Renal cortical epithelial cell (primary cell): ENCODE results near the gene SLC66A2. TPM values are rescaled to one million over a fixed set of nuclear protein-coding genes. Genes with fewer than 3 reads are reported as not detected.

Experiments used
- DNase-seq: peaks from one replicate; pipeline ENCODE4 v3.0.0-alpha.2; 2011; ENCODE audit warnings: low read depth
- total RNA-seq: library from RNA; depleted of rRNA; stranded (reverse); fragments of >200 nt; gene quantifications from 2 replicates; pipeline ENCODE4 v1.2.3, GENCODE V29; 2014

The SLC66A2 gene
- total RNA-seq, 1 donor from 2014 or later, result 44.7 TPM

DNA sequence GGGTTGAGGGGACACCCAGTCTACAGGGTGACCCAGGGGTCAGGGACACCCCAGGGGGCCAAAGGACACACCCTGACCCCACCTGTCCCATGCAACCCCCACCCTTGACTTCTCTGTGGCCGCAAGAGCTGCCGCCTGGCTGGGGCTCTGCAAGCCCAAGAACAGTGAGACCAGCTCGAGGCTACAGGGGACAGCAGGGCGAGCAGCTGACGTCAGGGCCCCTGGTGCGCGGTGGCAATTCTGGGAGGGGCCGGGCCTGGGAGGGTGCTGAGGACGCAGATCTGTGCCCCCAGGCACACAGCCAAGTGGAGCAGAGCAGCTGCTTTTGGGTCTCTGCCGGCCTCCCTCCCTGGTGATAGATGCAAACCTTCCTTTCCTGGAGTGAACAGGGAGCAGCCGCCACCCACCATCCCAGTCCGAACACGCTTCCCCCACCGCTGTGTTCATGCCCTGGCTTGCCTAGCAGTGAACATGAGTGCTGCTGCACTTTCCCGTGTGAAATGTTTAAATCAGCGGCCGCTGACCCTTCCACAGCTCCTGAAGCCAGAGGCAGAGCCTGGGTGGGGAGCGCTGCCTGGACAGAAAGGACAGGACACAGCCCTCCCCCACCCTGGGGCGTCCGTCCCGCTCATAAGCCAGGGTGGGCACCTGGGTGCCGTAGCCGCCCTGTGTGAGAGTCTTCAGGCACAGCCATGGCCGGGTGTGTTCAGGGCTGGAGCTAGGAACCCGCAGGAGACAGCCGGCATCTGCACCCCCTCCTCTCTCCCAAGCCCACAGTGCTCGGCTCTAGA, 46.9 kb downstream of the SLC66A2 start:
- no peak for DNase-seq

DNA sequence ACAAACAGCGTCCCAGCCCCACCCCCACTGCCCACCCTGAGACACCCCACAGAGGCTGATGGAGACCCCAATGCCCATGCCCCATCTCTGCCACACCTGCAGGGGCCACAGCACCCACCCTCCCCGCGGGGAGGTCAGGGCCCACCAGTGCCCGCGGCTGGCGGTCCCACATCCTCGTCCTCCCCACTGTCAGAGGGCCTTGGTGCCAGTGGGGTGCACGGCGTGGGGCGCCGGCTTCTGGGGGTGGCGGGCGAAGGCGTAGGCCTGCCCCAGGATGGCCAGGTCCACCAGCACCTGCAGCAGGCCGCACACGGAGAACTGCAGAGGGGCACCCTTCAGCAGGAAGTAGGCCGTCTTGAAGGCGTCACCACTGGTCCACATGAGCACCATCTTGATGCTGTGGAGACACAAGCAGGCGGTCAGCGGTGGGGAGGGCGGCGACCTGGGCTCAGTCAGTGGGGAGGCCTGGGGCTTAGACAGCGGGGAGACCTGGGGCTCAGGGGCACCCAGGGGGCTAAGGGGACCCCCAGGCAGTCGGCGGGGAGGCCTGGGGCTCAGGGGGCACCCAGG, 47.6 kb downstream of the SLC66A2 start:
- no peak for DNase-seq

DNA sequence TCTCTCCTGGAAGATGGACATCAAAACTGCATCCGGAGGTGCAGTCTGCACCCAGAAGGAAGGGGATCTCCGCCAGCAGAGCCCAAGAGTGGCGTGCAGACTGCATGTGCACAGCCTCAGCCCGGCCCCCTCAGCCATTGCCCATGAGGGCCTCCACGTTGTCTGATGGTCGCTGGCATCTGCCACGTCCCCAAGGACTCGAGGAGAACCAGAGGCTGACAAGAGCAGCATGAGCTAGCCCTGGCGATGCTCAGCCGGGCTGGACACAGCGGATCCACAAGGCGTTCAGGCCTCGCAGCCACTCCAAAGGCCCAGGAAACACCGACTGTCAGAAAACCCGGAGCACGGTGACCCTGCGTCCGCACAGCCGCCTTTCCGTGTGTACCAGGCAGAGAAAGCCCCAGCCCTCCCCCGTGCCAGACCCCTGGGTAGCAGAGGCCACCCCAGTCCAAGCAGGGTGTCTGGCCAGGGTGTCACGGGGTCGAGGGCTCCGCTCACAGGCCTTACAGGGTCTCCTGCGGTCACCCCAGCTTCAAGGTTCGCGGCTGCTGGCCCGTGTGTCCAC, 48.3 kb downstream of the SLC66A2 start:
- DNase-seq, result no peak

DNA sequence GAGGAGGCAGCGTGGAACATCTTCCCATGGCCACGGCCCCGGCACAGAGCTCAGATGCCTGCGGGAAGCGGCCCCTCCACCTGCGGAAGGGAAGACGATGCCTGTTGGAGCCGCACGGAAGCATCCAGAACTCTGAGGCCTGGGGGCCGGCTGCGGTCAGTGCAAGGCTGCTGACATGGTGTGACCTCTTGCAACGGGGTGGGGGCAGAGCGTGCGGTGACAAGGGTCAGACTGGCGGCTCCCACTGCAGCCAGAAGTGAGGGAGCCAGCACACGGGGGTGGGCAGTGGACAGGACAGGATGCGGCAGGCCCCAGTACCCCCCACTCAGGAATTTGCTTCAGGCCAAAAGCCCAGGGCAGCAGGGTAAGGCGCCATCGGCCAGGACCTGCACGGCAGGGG, 48.8 kb downstream of the SLC66A2 start:
- no peak for DNase-seq

DNA sequence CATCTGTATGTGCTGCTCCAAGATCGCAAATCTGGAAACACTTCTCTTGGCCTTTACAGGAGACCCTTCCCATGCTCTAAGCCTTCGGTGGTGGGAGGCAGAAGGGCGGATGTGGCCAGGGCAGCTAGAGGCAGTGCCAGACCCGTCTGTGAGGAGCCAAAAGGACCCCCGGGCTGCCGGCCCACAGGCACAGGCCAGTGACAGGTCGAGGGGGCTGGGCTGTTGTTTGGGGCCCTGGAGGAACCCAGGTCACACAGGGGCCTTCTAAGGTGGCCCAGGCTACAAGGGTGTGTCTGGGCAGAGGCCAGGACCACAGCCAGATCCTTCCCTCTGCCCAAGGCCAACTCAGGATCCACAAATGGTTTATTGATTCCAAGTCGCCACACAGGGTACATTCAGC, 49.4 kb downstream of the SLC66A2 start:
- no peak for DNase-seq

DNA sequence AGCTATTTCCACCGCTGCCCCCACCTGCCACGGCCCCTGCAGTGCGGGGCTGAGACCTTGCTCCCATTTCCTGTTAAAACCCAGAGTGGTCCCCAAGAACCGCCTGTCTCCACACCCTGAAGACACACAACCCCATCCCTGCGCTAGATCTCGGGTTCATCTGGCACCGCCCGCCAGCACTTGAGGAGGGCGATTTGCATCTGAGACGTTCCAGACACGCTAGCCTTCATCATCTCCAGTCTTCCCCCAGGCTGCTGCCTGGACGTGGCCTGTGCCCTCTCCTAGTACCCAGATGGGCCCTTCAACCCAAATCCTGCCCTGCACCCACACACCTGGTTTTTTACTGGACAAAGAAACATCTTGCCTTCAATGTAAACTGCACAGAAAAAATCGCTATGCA, 49.8 kb downstream of the SLC66A2 start:
- DNase-seq, result no peak

DNA sequence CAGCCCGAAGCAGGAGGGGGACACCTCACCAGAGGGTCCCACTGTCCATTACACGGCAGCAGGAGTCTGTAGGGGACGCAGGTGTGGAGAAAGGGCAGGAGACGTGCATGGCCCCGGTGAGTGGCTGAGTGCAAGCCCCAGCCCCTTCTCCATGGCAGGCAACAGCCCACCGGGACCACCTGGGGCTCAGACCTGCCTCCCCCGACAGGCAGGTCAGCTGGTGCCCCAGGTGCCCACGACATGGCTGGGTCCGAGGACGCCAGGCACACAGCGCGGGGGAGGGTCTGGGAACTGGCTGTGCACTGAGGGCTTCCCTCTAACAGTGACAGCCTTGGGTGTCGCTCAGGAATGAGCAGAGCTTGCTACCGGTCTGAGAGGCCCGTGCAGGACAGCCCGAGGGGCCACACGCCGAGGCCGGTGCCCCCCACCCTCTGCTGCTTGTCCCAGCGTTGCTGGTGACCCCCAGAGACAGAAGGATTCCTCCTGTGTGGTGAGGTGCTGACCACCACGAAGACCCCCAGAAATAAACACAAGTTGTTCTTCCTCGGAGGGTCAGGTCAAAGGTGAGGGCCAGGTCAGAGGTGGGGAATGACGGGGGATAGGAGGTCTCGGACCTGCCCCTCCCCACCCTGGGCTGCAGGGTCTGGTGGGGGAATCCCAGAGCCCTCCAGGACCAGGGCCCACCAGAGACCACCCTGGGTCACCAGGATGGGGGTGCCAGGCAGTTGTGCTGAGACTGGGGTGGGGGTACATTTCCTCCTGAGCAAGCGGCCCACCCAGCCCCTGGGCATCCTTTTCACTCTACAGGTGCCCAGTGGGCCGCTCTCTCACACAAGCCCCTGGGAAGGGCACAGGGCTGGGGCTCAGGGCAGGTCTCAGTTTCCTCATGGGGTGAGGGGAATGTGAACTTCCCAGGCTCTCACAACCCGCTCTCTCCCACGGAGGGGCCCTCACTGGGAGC, 50.6 kb downstream of the SLC66A2 start:
- DNase-seq, result no peak

DNA sequence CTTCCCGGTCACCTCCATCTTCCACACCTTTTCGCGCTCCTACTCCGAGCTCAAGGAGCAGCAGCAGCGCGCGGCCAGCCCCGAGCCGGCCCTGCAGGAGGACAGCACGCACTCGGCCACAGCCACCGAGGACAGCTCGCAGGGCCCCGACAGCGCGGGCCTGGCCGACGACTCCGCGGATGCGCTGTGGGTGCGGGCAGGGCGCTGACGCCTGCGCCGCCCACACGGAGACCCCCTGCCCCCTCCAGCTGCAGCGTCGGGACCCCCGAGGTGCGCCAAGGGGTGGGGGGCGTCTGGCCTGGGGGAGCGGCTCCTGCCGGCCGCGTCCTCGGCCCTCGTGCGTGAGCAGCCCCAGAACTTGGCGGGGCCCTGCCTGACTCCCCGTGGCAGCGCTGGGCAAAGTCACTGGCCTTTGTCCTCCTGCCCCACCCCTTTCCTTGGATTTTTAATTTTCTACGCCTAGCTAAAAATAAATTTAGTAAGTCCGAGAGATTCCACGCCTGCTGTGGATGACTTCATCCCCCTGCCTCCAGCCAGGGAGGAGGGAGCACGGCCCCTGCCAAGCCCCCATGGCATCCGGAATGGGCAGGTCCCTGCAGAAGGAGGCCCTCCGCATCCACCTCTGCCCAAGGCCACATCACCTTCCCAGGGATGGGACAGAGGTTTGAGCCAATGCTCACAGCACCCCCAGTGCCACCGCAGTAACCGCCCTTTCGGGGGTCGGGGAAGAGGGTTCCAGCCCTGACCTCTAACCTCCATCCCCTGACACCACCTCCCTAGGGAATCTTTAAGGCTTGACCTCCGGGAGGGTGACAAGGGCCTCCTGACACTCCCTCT, 51.6 kb downstream of the SLC66A2 start:
- DNase-seq, result no peak

DNA sequence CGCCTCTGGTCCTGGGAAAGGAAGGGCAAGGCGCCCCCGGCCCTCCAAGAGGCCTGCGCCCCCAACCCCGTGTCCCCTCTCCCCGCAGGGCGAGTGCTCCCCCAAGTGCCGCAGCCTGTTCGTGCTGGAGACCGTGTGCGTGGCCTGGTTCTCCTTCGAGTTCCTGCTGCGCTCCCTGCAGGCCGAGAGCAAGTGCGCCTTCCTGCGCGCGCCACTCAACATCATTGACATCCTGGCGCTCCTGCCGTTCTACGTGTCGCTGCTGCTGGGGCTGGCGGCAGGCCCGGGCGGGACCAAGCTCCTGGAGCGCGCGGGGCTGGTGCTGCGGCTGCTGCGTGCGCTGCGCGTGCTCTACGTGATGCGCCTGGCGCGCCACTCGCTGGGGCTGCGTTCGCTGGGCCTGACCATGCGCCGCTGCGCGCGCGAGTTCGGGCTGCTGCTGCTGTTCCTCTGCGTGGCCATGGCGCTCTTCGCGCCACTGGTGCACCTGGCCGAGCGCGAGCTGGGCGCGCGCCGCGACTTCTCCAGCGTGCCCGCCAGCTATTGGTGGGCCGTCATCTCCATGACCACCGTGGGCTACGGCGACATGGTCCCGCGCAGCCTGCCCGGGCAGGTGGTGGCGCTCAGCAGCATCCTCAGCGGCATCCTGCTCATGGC, 52.4 kb downstream of the SLC66A2 start:
- DNase-seq, result no peak

DNA sequence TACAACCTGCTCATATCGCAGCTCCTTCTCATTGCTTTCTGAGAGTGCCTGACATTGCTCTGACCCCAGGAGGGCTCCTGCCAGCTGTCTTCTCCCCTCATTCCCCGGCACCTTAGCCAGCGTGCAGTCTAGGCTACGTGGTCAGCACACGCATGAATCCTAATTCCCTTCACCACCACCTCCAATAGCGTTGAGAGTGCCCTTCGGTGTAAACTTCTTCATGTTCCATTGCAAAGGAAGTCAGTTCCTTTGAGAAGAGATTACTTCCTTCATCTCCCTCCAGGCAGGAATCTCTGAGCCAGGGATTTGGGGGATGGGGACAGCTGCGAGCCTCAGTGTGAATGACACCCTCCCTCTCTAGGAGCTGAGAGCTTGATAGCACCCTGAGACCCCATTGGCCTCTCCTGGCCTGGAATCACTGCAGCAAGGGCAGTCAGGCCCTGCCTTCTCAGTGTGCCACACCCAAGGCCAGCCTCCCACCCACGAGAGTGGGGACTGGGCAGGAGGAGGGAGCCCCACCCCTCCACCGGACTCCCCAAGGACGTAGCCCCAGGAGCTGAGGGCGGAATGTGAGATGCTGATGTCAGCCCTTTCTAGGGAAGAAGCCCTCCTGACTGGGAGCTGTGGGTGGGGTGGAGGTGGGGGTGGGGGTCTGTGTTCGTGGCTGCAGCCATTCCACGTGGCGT, 53.4 kb downstream of the SLC66A2 start:
- no peak for DNase-seq

DNA sequence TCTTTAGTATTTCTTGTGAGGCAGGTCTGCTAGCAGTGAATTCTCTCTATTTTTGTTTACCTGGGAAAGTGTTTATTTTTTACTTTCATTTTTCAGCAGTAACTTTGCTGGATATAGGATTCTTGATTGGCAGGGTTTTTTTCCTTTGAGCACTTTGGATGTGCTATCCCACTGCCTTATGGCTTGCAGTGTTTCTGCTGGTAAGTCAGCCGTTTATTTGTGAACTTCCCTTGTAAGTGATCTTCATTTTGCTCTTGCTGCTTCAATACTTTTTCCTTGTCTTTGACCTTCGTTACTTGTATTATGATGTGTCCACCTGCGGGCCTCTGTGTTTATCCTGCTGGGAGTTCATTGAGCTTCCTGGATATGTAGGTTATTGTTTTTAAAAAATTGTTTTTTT, 54.7 kb downstream of the SLC66A2 start:
- no peak for DNase-seq

DNA sequence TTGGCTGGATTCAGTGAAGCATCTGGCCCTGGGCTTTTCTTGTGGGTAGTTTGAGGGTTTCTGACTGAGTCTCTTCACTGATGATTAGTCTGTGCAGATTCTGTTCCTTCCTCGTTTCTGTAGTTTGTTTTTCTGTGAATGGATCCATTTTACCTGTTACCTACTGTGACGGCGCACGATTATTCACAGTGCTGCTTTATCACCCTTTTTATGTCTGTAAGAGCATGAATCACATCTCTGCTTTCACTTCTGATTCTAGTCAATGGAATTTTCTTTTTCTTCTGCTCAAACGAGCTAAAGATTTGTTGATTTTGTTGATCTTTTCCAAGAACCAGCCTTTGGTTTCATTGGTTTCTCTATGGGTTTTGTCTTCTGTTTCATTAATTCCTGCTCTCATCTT, 60.8 kb downstream of the SLC66A2 start:
- no peak for DNase-seq

DNA sequence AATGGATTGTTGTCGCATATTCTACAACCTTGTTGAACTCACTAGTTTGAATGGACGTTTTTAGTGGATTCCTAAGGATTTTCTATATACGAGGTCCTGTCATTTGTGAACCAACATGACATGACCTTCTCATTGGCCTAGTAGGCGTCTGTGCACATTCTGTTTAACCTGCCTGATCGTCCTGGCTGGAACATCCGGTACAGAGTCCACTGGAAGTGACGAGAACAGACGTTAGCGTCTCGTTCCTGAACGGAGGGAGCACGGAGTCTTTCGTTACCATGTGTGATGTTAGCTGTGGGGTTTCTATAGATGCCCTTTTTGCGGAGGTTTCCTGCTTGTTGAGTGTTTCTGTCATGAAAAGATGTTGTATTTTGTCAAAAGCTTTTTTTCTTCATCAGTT, 61.9 kb downstream of the SLC66A2 start:
- DNase-seq, result no peak

DNA sequence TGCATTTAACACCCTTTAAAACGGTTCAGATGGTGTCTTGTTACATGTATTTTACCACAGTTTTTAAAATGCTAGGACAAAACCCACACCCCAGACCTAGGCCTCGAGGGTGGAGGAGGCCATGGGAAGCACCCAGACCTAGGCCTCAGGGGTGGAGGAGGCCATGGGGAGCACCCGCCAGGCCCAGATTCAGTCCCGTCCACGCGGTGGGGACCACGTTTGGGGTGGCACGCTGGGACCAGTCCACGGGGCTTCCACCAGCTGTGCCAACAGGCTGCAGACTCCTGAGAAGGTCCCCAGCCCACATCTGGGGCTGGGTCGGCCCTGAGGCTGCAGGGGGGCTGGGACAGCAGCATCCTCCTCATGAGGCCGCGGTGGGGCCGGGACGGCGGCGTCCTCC, 63.4 kb downstream of the SLC66A2 start:
- DNase-seq, result no peak

DNA sequence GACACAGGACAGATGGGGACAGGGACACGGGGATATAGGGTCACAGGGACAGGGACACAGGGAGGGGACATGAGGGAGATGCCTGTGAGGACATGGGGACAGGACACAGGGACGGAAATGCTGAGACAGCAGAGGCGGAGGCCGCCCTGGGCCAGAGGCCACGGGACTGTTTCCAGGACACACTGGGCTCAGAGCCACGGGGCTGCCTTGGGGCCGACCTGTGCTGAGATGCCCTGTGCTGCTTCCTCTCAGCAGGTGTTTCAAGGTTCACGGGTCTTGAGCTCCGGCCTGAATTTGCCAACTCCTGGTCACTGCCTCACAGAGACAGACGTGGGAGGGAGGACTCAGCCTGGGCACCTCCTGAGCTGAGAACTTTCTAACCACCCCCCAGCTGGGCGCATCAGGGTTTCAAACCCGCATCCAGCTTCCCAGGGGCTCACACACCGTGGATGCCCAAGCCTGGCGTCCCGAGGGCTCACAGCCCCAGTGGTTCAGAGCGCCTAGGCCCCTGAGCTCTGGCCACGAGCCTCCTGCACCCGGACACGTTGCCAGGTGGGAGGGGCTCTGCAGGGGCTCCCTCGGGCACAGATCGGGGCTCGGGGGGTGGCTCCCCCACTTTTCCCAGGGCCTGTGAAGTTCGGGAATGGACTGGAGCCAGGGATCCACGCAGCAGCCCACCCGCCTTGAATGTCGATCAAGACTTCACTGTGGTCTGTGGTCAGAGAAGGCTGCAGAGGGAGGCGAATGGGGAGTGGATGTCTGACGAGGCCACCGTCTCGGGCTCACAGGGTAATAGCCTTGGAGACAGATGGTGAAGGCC, 64.1 kb downstream of the SLC66A2 start:
- DNase-seq, result no peak

DNA sequence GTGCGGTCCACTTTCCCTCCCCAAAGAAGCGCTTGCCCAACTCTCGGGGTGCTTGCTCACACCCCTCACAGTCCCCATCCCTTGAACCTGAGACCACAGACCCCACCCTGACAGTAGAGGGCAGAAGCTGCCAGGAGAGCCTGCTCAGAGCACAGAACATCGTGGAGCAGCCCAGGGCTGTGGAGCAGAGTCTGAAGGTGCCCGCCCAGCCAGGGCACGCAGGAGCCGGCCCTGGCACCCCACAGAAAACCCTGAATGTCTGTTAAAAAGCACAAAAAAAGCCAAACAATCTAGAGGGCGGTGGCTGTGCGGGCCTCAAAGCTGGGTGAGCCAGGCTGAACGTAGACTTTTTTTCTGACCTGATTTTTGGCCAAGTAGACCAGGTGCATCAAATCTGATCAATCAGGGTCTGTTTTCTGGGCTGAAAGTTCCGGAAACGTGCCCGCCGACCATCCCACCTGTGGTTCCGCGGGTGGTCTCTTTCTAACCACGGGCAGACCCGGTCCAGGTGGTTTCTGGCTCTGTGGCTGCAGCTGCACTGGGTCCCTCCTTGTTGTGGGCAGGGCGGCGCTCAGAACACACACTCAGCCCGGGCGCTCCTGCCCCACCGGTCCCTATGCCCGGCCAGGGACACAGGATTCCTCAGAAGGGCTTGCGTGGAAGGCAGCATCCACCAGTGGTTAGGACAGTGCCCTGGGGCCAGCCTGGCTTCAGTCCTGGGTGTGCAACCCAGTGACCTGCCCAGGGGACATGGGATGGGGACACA, 66.3 kb downstream of the SLC66A2 start:
- no peak for DNase-seq

DNA sequence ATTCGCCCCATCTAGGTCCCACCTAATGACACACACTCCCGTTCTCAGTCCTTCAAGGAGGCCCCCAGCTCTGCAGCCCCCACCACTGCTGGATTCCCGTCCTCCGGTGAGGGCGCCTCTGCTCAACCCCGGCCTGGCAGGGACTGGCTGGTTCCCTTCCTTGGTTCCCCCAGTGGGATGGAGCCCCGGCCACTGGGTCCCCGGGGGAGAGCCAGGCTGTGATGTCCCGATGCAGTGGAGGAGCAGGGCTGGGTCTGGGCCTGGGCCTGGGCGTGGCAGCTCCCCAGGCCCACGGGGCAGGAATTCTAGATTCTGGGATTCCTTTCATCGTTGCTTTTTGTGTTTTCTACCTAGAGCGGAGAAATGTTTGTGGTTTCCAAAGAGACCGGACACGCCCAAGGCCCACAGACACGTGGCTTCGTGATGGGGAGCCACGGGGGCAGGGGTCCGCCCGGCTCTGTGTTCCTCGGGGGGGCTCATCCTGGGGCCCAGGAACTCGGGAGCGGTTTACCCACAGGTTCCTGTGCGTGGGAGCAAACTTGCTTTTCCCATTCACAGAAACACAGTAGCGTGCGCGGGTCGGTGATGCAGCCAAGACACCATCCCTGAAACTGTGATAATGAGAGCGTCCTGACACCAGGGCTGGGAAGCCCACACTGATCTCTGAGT, 67.0 kb downstream of the SLC66A2 start:
- DNase-seq, result no peak
